Esophagus squamous epithelium (tissue), 5 donors: ENCODE measurements around the gene TMPRSS3. TPM values are rescaled to one million over a fixed set of nuclear protein-coding genes. Genes with fewer than 3 reads are reported as not detected.

Experiments used
- DNase-seq: peaks from one replicate; lab custom pipeline; 2025; lab: John Stamatoyannopoulos, UW
- H3K27ac ChIP-seq, 4 donors: fragments of 200-600 bp; sonication (generic); one replicate each; pipeline ENCODE4 v1.5.1; 2016 to 2019; ENCODE audit warnings: mild to moderate bottlenecking in 1 of 4
- H3K27me3 ChIP-seq, 4 donors: fragments of 200-600 bp; sonication (generic); 1 replicate in 3 of 4; 2 replicates in 1 of 4; pipeline versions ENCODE4 v1.5.1 to v1.6.0; 2017 to 2021; ENCODE audit warnings: antibody characterized with exemption in 1 of 4
- H3K36me3 ChIP-seq, 3 donors: fragments of 200-600 bp; sonication (generic); one replicate each; pipeline ENCODE4 v1.5.1; 2016 to 2019
- H3K4me1 ChIP-seq, 3 donors: fragments of 200-600 bp; sonication (generic); one replicate each; pipeline ENCODE4 v1.5.1; 2017 to 2019
- H3K4me3 ChIP-seq, 4 donors: fragments of 200-600 bp; sonication (generic); 1 replicate in 3 of 4; 2 replicates in 1 of 4; pipeline ENCODE4 v1.5.1; 2016 to 2019; ENCODE audit warnings: mild to moderate bottlenecking in 2 of 4, moderate library complexity in 1 of 4
- H3K9me3 ChIP-seq, 3 donors: fragments of 200-600 bp; sonication (generic); one replicate each; pipeline ENCODE4 v1.5.1; 2016 to 2019
- POLR2A ChIP-seq, 4 donors: fragments of 450-650 bp; IDR thresholded peaks; one replicate each; pipeline ENCODE4 v1.6.1; 2017; ENCODE audit warnings: antibody characterized with exemption in 4 of 4, mild to moderate bottlenecking in 4 of 4, moderate library complexity in 3 of 4
- WGBS, 2 donors: methylation state at CpG; one replicate each; pipeline ENCODE4 v1.1.5; 2018; 5-methylcytosine and 5-hydroxymethylcytosine counted together
- intact Hi-C: fragments of 100-400 bp; cut with DNase I; formaldehyde crosslinking; loops from one replicate; pipeline ENCODE4 v1.15.0; 2022
- total RNA-seq, 4 donors: library from RNA; depleted of rRNA; stranded (reverse); fragments of >200 nt; gene quantifications; one replicate each; pipeline ENCODE4 v1.1.0, GENCODE V29; 2016
- TF ChIP-seq, protein P1 (sequence below), 6 experiments: fragments of 450-650 bp in 4 of 6; fragments of 200-600 bp in 2 of 6; sonication (generic) in 2 of 6; IDR thresholded peaks; one replicate each; pipeline ENCODE4 v1.5.1; 2016 to 2019; ENCODE audit warnings: antibody characterized with exemption in 6 of 6, mild to moderate bottlenecking in 4 of 6, moderate library complexity in 4 of 6
- donor health status: DM: yes; HTN: yes; CAD: no.

Gene TMPRSS3
- total RNA-seq, 4 donors from 2014 or later = 0.09 TPM; not detected in 3

DNA sequence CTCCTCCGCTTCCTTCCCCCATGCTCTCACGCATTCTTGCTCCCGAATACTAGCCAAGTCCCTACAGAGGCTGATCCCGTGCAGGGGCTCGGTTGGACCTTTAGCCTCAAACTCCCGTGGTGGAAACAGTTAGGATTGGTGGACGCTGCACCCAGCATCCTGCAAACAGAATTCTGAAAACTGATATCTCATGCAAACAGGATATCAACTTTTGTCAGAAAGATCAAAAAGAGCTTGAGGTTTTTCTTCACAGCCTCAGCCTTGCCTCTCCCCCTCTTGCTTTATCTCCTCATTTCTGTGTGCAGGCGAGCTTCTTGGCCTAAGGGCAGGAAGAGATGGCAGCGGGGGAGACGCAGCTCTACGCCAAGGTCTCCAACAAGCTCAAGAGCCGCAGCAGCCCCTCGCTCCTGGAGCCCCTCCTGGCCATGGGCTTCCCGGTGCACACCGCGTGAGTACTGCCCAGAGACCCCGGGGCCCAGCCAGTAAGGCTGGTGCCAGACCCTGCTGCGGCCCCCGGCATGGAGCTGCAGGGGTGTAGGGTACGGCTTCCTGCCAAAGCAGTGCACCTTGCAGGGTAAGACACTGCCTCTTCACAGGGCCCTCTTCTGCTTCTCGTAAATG, 7.9 kb upstream of the TMPRSS3 start, which contains the start of gene UBASH3A:
TSS of gene UBASH3A (plus strand) at position 292 of the 621 bp plus-strand sequence. CDS start at position 336, 44 bp downstream.
- 64 to 70% methylated on average over 9 to 14 of the region's 21 CpGs for WGBS, 2 donors
- H3K27me3 ChIP-seq = peaks cover 0 to 3% (median 0%) of the 10 kb centered on the region in 4 donors
- no peak for DNase-seq
- no peaks in the 10 kb centered on the region for H3K9me3 ChIP-seq
- TF ChIP-seq, protein P1, sequence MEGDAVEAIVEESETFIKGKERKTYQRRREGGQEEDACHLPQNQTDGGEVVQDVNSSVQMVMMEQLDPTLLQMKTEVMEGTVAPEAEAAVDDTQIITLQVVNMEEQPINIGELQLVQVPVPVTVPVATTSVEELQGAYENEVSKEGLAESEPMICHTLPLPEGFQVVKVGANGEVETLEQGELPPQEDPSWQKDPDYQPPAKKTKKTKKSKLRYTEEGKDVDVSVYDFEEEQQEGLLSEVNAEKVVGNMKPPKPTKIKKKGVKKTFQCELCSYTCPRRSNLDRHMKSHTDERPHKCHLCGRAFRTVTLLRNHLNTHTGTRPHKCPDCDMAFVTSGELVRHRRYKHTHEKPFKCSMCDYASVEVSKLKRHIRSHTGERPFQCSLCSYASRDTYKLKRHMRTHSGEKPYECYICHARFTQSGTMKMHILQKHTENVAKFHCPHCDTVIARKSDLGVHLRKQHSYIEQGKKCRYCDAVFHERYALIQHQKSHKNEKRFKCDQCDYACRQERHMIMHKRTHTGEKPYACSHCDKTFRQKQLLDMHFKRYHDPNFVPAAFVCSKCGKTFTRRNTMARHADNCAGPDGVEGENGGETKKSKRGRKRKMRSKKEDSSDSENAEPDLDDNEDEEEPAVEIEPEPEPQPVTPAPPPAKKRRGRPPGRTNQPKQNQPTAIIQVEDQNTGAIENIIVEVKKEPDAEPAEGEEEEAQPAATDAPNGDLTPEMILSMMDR (IDR thresholded peaks at IDR 0.05) = no peak
- no peak for TF ChIP-seq POLR2A (IDR thresholded peaks at IDR 0.05)
- intact Hi-C loops = no loop called here
- H3K36me3 ChIP-seq = no peaks in the 10 kb centered on the region
- no peaks in the 10 kb centered on the region for H3K4me1 ChIP-seq
- peak within 1 kb of the TSS in 3 of 4 donors; percentile 17 to 28 (median 18) for H3K4me3 ChIP-seq
- H3K27ac ChIP-seq = peak within 1 kb of the TSS in 2 of 4 donors; percentile 19 to 37

DNA sequence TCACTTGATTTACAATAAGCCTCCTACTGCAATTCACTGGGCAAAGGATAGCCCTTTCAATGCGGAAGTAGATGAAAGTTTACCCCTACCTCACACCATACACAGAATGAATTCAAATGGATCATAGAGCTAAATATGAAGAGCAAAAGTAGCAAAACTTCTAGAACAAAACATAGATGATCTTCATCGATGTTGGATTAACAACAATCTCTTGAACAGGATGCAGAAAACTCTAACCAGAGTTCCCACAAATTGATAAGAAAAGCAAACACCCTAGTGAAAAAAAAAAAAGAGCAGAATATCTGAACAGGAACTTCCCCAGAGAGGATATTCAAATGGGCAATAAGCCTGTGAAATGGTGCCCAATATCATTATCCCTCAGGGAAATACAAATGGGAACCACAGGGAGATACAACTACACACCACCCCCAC, 6.0 kb upstream of the TMPRSS3 start:
- Histone ChIP-seq H3K4me3 (no peak overlapping the region), H3K9me3 (no peaks in the 10 kb centered on the region), H3K36me3 (no peaks in the 10 kb centered on the region), H3K27ac (no peak overlapping the region), H3K4me1 (no peaks in the 10 kb centered on the region), H3K27me3 (peaks cover 0 to 3% (median 0%) of the 10 kb centered on the region in 4 donors)
- no peak for TF ChIP-seq POLR2A (IDR thresholded peaks at IDR 0.05)
- TF ChIP-seq, protein P1 (IDR thresholded peaks at IDR 0.05) = no peak
- no peak for DNase-seq
- 68 to 82% methylated on average over 2 of the region's 2 CpGs for WGBS, 2 donors
- intact Hi-C loops = no loop called here

DNA sequence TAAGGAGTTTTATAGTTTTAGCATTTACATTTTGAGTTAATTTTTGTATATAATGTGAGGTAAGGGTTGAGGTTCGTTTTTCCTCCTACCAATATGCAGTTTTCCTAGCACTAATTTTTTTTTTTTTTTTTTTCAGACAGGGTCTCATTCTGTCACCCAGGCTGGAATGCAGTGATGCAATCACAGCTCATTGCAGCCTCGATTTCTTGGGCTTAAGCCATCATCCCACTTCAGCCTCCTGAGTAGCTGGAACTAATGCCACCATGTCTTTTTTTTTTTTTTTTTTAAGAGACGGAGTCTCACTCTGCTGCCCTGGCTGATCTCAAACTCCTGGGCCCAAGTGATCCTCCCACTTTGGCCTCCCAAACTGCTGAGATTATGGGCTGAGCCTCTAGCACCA, 5.3 kb upstream of the TMPRSS3 start:
- no peak for DNase-seq
- H3K4me3 ChIP-seq = no peak overlapping the region
- no peak overlapping the region for H3K27ac ChIP-seq
- intact Hi-C loops = no loop called here
- peaks cover 0 to 3% (median 0%) of the 10 kb centered on the region in 4 donors for H3K27me3 ChIP-seq
- no peak for TF ChIP-seq POLR2A (IDR thresholded peaks at IDR 0.05)
- TF ChIP-seq, protein P1 (IDR thresholded peaks at IDR 0.05) = no peak
- no peaks in the 10 kb centered on the region for H3K4me1 ChIP-seq
- H3K36me3 ChIP-seq = no peaks in the 10 kb centered on the region
- no peaks in the 10 kb centered on the region for H3K9me3 ChIP-seq
- 31 to 57% methylated on average over 3 of the region's 3 CpGs for WGBS, 2 donors

DNA sequence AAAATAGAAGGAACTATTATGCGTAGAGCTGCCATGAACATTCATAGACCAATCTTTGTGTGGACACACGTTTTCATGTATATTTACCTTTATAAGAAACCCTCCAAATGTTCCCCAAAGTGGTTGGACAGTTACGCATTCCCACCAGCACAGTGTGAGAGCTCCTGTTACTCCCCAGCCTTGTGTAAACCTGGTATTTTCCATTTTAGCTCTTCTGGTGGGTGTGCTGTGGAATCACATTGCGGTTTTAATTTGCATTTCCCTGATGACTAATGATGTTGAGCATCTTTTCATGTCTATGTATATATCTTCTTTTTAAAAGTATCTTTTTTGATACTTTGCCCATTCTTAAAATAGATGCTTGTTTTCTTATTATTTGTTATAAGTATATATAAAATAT, 4.7 kb upstream of the TMPRSS3 start:
- WGBS, 2 donors = 56 to 65% methylated on average over 4 of the region's 4 CpGs
- Histone ChIP-seq H3K27ac (no peak overlapping the region), H3K36me3 (no peaks in the 10 kb centered on the region), H3K4me3 (no peak overlapping the region), H3K9me3 (no peaks in the 10 kb centered on the region), H3K27me3 (peaks cover 0 to 3% (median 0%) of the 10 kb centered on the region in 4 donors), H3K4me1 (no peaks in the 10 kb centered on the region)
- no peak for TF ChIP-seq POLR2A (IDR thresholded peaks at IDR 0.05)
- TF ChIP-seq, protein P1 (IDR thresholded peaks at IDR 0.05) = no peak
- DNase-seq = no peak
- intact Hi-C loops = no loop called here

DNA sequence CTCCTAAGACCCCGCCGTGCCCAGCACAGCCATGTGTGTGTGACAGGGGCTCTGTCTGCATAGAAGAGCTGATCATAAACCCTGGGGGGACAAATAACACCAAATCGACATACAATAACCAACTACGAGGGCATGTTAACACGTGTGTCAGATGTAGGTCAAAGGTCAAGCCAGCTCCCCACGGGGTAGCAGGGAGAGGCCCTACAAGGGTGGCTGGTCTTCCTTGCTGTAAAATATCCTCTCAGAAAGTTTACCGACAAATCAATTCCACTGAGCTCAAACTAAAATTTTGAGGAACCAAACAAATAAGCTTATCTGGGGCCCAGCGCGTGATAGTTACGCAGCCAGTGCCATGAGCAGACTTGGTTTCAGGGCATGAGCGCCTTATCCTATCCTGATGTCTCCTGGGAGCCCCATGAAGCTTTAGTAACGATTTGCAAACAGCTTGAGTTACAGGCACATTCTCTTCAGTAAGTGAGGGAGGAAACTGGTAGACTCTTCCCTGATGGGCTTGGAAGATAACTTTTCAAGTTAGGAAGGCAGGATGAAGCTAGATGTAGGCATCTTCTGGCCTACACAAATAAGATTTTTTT, 2.7 kb upstream of the TMPRSS3 start:
- WGBS, 2 donors = 76 to 88% methylated on average over 6 to 12 of the region's 12 CpGs
- intact Hi-C loops = no loop called here
- TF ChIP-seq POLR2A (IDR thresholded peaks at IDR 0.05) = no peak
- TF ChIP-seq, protein P1 (IDR thresholded peaks at IDR 0.05) = no peak

More for the DNA sequence above, 2.7 kb upstream of the TMPRSS3 start:
- Histone ChIP-seq H3K9me3 (no peaks in the 10 kb centered on the region), H3K27me3 (peaks cover 0 to 3% (median 0%) of the 10 kb centered on the region in 4 donors), H3K4me1 (no peaks in the 10 kb centered on the region), H3K27ac (no peak overlapping the region), H3K4me3 (no peak overlapping the region), H3K36me3 (no peaks in the 10 kb centered on the region)
- no peak for DNase-seq
